ENCODE results near the gene DHCR7. TPM values are rescaled to one million over a fixed set of nuclear protein-coding genes. Genes with fewer than 3 reads are reported as not detected.

The DHCR7 gene
- 17.8 TPM for total RNA-seq
- polyA plus RNA-seq (ENCODE audit: insufficient read depth, low read depth, low replicate concordance) = 35.2 TPM
- long read RNA-seq, donor 1, transcript DHCR7-201 (9 exons, 2,666 nt) = major isoform, 5 of 11 reads
- long read RNA-seq, donor 1, partial matches to known transcripts = 5 of 11 reads
- long read RNA-seq, donor 1, other reads (novel, unspliced or antisense) = 0 of 11 reads
- long read RNA-seq, donor 2, transcript DHCR7-201 (9 exons, 2,666 nt) = major isoform, 6 of 12 reads
- long read RNA-seq, donor 2, partial matches to known transcripts = 6 of 12 reads
- long read RNA-seq, donor 2, other reads (novel, unspliced or antisense) = 0 of 12 reads
- long read RNA-seq, donor 3, transcript DHCR7-201 (9 exons, 2,666 nt) = major isoform, 10 of 16 reads
- long read RNA-seq, donor 3, partial matches to known transcripts = 5 of 16 reads
- long read RNA-seq, donor 3, other reads (novel, unspliced or antisense) = 0 of 16 reads
- long read RNA-seq, donor 4, transcript DHCR7-201 (9 exons, 2,666 nt) = major isoform, 9 of 9 reads
- long read RNA-seq, donor 4, partial matches to known transcripts = 0 of 9 reads
- long read RNA-seq, donor 4, other reads (novel, unspliced or antisense) = 0 of 9 reads
- long read RNA-seq, donor 5 = 0 reads
- long read RNA-seq, donor 6, partial matches to known transcripts = 0 of 1 reads
- long read RNA-seq, donor 6, other reads (novel, unspliced or antisense) = 0 of 1 reads
- long read RNA-seq, donor 7, transcript DHCR7-201 (9 exons, 2,666 nt) = major isoform, 9 of 19 reads
- long read RNA-seq, donor 7, partial matches to known transcripts = 4 of 19 reads
- long read RNA-seq, donor 7, other reads (novel, unspliced or antisense) = 5 of 19 reads
- long read RNA-seq, donor 8, transcript DHCR7-201 (9 exons, 2,666 nt) = major isoform, 6 of 7 reads
- long read RNA-seq, donor 8, partial matches to known transcripts = 0 of 7 reads
- long read RNA-seq, donor 8, other reads (novel, unspliced or antisense) = 0 of 7 reads
- long read RNA-seq, donor 9, partial matches to known transcripts = 0 of 4 reads
- long read RNA-seq, donor 9, other reads (novel, unspliced or antisense) = 0 of 4 reads
- long read RNA-seq, donor 10, transcript DHCR7-201 (9 exons, 2,666 nt) = major isoform, 8 of 9 reads
- long read RNA-seq, donor 10, partial matches to known transcripts = 0 of 9 reads
- long read RNA-seq, donor 10, other reads (novel, unspliced or antisense) = 0 of 9 reads

DNA sequence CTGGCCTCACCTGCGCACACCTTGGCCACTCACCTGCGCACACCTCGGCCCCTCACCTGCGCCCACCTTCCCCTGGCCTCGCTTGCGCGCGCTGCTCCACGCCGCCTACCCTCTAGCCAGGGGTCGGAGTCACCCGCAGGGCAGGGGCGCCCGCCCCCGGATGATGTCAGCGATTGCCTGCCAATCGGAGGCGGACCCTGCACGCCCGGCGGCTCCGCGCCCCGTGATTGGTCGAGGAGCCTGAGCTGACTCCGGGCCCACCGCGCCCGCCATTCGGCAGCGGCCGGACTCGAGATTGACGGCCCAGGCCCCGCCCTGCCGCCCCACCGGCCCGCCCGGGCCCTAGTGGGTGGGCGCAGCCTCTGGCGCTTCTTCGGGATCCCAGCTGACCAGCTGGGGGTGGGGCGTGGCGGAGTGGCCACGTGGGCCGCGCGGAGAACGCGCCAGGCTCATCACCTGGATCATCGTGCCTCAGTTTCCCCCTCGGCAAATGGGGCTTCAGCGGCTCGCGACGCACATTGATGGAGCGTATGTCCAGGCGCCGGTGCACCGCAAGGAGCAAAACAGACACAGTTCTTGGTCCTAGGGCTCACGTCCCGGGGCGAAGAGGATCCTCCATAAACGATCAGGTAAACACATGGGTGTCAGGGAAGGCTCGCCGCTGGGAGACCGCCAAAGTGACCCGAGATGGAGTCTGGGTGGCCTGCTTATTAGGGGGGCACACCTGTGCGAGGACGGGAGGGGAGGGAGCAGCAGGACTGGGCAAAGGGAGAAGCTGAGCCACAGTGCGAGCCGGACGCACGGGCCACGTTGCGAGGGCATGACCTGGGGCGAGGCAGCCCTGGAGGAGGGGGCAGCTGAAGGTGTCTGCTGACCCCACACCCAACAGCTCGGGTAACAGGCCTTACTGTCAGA is at the start of gene DHCR7:
Gene DHCR7, minus strand, starts transcription at position 137 of the 915 bp plus-strand sequence. CDS start 3,441 bp downstream, outside the sequence.
- Histone ChIP-seq H3K4me3 (ENCODE audit: low read length in 3 of 3) (peak within 1 kb of the TSS; percentile 60 to 93 (median 78)), H3K27me3 (ENCODE audit: control insufficient read depth, insufficient read depth, low read length) (no peaks in the 10 kb centered on the region), H3K4me1 (ENCODE audit: control insufficient read depth in 2 of 3, insufficient read depth in 2 of 3, low read depth in 1 of 3, low read length in 3 of 3) (peaks cover 0 to 18% (median 12%) of the 10 kb centered on the region in 3 donors), H3K9ac (ENCODE audit: low read length in 3 of 3) (peak within 1 kb of the TSS; percentile 35 to 80 (median 40)), H3K9me3 (ENCODE audit: control insufficient read depth in 2 of 3, insufficient read depth in 1 of 3, low read length in 3 of 3) (no peaks in the 10 kb centered on the region), H3K27ac (ENCODE audit: low read depth in 2 of 2, low read length in 2 of 2) (peak within 1 kb of the TSS; percentile 67 to 81), H3K36me3 (ENCODE audit: control insufficient read depth in 2 of 3, insufficient read depth in 3 of 3, low read length in 3 of 3) (no peaks in the 10 kb centered on the region)
- DNase-seq (peak; percentile 97 to 99 (median 98)), FAIRE-seq (no peak)
- TF ChIP-seq, protein P1, sequence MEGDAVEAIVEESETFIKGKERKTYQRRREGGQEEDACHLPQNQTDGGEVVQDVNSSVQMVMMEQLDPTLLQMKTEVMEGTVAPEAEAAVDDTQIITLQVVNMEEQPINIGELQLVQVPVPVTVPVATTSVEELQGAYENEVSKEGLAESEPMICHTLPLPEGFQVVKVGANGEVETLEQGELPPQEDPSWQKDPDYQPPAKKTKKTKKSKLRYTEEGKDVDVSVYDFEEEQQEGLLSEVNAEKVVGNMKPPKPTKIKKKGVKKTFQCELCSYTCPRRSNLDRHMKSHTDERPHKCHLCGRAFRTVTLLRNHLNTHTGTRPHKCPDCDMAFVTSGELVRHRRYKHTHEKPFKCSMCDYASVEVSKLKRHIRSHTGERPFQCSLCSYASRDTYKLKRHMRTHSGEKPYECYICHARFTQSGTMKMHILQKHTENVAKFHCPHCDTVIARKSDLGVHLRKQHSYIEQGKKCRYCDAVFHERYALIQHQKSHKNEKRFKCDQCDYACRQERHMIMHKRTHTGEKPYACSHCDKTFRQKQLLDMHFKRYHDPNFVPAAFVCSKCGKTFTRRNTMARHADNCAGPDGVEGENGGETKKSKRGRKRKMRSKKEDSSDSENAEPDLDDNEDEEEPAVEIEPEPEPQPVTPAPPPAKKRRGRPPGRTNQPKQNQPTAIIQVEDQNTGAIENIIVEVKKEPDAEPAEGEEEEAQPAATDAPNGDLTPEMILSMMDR (IDR thresholded peaks at IDR 0.05; ENCODE audit: borderline replicate concordance, extremely low read depth, insufficient read depth) = no peak
- intact Hi-C loops (cut with DNase I) = no loop called here

DNA sequence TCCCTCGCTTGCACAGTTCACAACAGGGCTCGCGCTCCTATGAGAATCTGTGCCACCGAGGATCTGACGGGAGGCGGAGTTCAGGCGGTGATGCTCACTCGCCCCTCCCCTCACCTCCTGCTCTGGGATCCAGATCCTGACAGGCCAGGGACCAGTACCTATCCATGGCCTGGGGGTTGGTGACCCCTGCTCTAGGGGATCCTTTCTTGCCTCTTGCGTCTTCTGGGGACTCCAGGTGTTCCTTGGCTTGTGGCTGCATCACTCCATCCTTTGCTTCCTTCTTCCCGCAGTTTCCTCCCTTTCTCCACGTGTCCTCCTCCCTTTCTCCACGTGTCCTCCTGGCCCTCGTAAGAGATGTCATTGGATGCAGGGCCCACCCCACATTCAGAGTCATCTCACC is 48.2 kb upstream of the DHCR7 start:
- intact Hi-C loops (cut with DNase I) = no loop called here

More for the DNA sequence above, 48.2 kb upstream of the DHCR7 start:
- peak in 1 of 5 donors; percentile 32 for DNase-seq
- TF ChIP-seq, protein P1 (IDR thresholded peaks at IDR 0.05; ENCODE audit: borderline replicate concordance, extremely low read depth, insufficient read depth) = no peak
- Histone ChIP-seq H3K27ac (ENCODE audit: low read depth in 2 of 2, low read length in 2 of 2) (no peak overlapping the region), H3K27me3 (ENCODE audit: control insufficient read depth, insufficient read depth, low read length) (no peaks in the 10 kb centered on the region), H3K9ac (ENCODE audit: low read length in 3 of 3) (no peak overlapping the region), H3K4me1 (ENCODE audit: control insufficient read depth in 2 of 3, insufficient read depth in 2 of 3, low read depth in 1 of 3, low read length in 3 of 3) (no peaks in the 10 kb centered on the region), H3K9me3 (ENCODE audit: control insufficient read depth in 2 of 3, insufficient read depth in 1 of 3, low read length in 3 of 3) (no peaks in the 10 kb centered on the region), H3K36me3 (ENCODE audit: control insufficient read depth in 2 of 3, insufficient read depth in 3 of 3, low read length in 3 of 3) (peaks cover 2 to 48% (median 35%) of the 10 kb centered on the region in 3 donors), H3K4me3 (ENCODE audit: low read length in 3 of 3) (no peak overlapping the region)
- FAIRE-seq = no peak
